NOMO-1 (cell line): ENCODE measurements around the gene SURF1.
"Not testable (repeated sequence)": the region's sequence is repeated elsewhere in the genome, so short reads cannot be mapped to it uniquely, and the experiment has no call there.

Experiments used
- DNase-seq, 2 experiments: peaks; one replicate each; lab custom pipeline; 2025; ENCODE audit not compliant: unreplicated experiment in 2 of 2; lab: John Stamatoyannopoulos, UW

Gene SURF1

GRCh38 chr9:133356391-133357091 lies at the start of gene SURF1, which contains the start of gene SURF2:
TSS of gene SURF1 (minus strand) at chr9:133356487. CDS start at chr9:133356453, 34 bp downstream.
TSS of gene SURF2 (plus strand) at chr9:133356550. CDS start at chr9:133356593, 43 bp downstream.
- DNase-seq, result peak; percentile 51 to 78

GRCh38 chr9:133405508-133406438 lies 49.5 kb upstream of the SURF1 start:
- no peak for DNase-seq

GRCh38 chr9:133404454-133405002 lies 48.2 kb upstream of the SURF1 start:
- DNase-seq, result no peak

- no peak for DNase-seq
These were observed 47.6 kb upstream of the SURF1 start for GRCh38 chr9:133403766-133404453.

- DNase-seq, result no peak
These were observed 46.4 kb upstream of the SURF1 start for GRCh38 chr9:133402689-133403088.

GRCh38 chr9:133401588-133401987 lies 45.3 kb upstream of the SURF1 start:
- no peak for DNase-seq

- DNase-seq, result no peak
These were observed 44.0 kb upstream of the SURF1 start for GRCh38 chr9:133400292-133400691.

- DNase-seq, result no peak
These were observed 41.6 kb upstream of the SURF1 start for GRCh38 chr9:133397895-133398294.

- DNase-seq, result no peak
These were observed 41.1 kb upstream of the SURF1 start for GRCh38 chr9:133397370-133397769.

GRCh38 chr9:133396952-133397351 lies 40.7 kb upstream of the SURF1 start:
- no peak for DNase-seq

GRCh38 chr9:133394687-133395271 lies 38.5 kb upstream of the SURF1 start:
- DNase-seq, result no peak

- no peak for DNase-seq
These were observed 37.1 kb upstream of the SURF1 start for GRCh38 chr9:133393399-133393798.

GRCh38 chr9:133392308-133392707 lies 36.0 kb upstream of the SURF1 start:
- not testable (repeated sequence) for DNase-seq

GRCh38 chr9:133391449-133391848 lies 35.2 kb upstream of the SURF1 start:
- DNase-seq, result not testable (repeated sequence)

- DNase-seq, result no peak
These were observed 34.4 kb upstream of the SURF1 start for GRCh38 chr9:133390713-133391112.

- no peak for DNase-seq
These were observed 33.3 kb upstream of the SURF1 start for GRCh38 chr9:133389562-133389961.

- DNase-seq, result no peak
These were observed 32.8 kb upstream of the SURF1 start for GRCh38 chr9:133389025-133389557.

GRCh38 chr9:133387680-133388079 lies 31.4 kb upstream of the SURF1 start:
- DNase-seq, result no peak

- DNase-seq, result no peak
These were observed 30.1 kb upstream of the SURF1 start for GRCh38 chr9:133386338-133386737.

- no peak for DNase-seq
These were observed 29.2 kb upstream of the SURF1 start for GRCh38 chr9:133385452-133385851.
